ENCODE measurements around the gene PALM. TPM values are rescaled to one million over a fixed set of nuclear protein-coding genes. Genes with fewer than 3 reads are reported as not detected.

PALM gene
- total and polyA plus RNA-seq, 9 of the 15 experiments (the other 6 are each of a cell fraction or from before 2014, with no cell fraction given): 0.04 to 6.6 (median 1.7) TPM

GRCh38 chr19:681029-682019 is 27.4 kb upstream of the PALM start (continued):
- TF ChIP-seq, protein P1, sequence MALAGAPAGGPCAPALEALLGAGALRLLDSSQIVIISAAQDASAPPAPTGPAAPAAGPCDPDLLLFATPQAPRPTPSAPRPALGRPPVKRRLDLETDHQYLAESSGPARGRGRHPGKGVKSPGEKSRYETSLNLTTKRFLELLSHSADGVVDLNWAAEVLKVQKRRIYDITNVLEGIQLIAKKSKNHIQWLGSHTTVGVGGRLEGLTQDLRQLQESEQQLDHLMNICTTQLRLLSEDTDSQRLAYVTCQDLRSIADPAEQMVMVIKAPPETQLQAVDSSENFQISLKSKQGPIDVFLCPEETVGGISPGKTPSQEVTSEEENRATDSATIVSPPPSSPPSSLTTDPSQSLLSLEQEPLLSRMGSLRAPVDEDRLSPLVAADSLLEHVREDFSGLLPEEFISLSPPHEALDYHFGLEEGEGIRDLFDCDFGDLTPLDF (CRISPR knock-in tag; IDR thresholded peaks at IDR 0.05): no peak
- no peak for TF ChIP-seq USF1 (CRISPR knock-in tag; IDR thresholded peaks at IDR 0.05)
- TF ChIP-seq MAFG (tag; conservative IDR thresholded peaks at IDR 0.05): no peak
- no peak for TF ChIP-seq SP1 (CRISPR knock-in tag; IDR thresholded peaks at IDR 0.05)
- TF ChIP-seq TAF9B (IDR thresholded peaks at IDR 0.05; ENCODE audit: partially characterized antibody): no peak
- TF ChIP-seq ZNF224 (CRISPR knock-in tag; IDR thresholded peaks at IDR 0.05): no peak
- no peak for TF ChIP-seq SETDB1 (IDR thresholded peaks at IDR 0.05; ENCODE audit: low read length)
- TF ChIP-seq, protein P2, sequence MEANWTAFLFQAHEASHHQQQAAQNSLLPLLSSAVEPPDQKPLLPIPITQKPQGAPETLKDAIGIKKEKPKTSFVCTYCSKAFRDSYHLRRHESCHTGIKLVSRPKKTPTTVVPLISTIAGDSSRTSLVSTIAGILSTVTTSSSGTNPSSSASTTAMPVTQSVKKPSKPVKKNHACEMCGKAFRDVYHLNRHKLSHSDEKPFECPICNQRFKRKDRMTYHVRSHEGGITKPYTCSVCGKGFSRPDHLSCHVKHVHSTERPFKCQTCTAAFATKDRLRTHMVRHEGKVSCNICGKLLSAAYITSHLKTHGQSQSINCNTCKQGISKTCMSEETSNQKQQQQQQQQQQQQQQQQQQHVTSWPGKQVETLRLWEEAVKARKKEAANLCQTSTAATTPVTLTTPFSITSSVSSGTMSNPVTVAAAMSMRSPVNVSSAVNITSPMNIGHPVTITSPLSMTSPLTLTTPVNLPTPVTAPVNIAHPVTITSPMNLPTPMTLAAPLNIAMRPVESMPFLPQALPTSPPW (CRISPR knock-in tag; IDR thresholded peaks at IDR 0.05): peak; percentile 52
- TF ChIP-seq, protein P3, sequence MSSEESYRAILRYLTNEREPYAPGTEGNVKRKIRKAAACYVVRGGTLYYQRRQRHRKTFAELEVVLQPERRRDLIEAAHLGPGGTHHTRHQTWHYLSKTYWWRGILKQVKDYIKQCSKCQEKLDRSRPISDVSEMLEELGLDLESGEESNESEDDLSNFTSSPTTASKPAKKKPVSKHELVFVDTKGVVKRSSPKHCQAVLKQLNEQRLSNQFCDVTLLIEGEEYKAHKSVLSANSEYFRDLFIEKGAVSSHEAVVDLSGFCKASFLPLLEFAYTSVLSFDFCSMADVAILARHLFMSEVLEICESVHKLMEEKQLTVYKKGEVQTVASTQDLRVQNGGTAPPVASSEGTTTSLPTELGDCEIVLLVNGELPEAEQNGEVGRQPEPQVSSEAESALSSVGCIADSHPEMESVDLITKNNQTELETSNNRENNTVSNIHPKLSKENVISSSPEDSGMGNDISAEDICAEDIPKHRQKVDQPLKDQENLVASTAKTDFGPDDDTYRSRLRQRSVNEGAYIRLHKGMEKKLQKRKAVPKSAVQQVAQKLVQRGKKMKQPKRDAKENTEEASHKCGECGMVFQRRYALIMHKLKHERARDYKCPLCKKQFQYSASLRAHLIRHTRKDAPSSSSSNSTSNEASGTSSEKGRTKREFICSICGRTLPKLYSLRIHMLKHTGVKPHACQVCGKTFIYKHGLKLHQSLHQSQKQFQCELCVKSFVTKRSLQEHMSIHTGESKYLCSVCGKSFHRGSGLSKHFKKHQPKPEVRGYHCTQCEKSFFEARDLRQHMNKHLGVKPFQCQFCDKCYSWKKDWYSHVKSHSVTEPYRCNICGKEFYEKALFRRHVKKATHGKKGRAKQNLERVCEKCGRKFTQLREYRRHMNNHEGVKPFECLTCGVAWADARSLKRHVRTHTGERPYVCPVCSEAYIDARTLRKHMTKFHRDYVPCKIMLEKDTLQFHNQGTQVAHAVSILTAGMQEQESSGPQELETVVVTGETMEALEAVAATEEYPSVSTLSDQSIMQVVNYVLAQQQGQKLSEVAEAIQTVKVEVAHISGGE (CRISPR knock-in tag; IDR thresholded peaks at IDR 0.05): no peak

Data from K562 (cell line).